IMR-90 (cell line): ENCODE results near the gene CMTM6. TPM values are rescaled to one million over a fixed set of nuclear protein-coding genes. Genes with fewer than 3 reads are reported as not detected.

ENCODE experiments used
- ATAC-seq: fragments of 200-7000 bp; cut with Tn5 transposase; 2 replicates; pipeline ENCODE4 v1.9.1; 2020; ENCODE audit warnings: low read depth, mild to moderate bottlenecking, moderate library complexity
- BruUV-seq: library from RNA; stranded (reverse); fragments of 400-500 nt; replicated peaks from 2 replicates; lab custom pipeline; 2021; lab: Mats Ljungman, UMichigan
- CTCF ChIA-PET: fragments of 300-600 bp; formaldehyde crosslinking; extraction: SDS; loops from one replicate; lab custom pipeline; 2021; ENCODE audit warnings: antibody characterized with exemption; lab: Yijun Ruan, JAX
- POLR2A ChIA-PET: fragments of 300-600 bp; sonication (Branson Sonifier 250); formaldehyde crosslinking; loops from one replicate; lab custom pipeline; 2022; ENCODE audit warnings: antibody characterized with exemption; ENCODE audit not compliant: unreplicated experiment; lab: Charles Lee
- DNase-seq: peaks from one replicate; pipeline ENCODE4 v3.0.0; 2013
- H2AFZ ChIP-seq: replicated peaks from 2 replicates; pipeline ENCODE3; 2013; ENCODE audit warnings: low read length, mild to moderate bottlenecking; ENCODE audit not compliant: poor library complexity
- H2AK5ac ChIP-seq: 2 replicates; pipeline ENCODE4 v1.6.1; 2013; ENCODE audit warnings: low read depth, low read length, inconsistent platforms
- H2AK9ac ChIP-seq: replicated peaks from 2 replicates; pipeline ENCODE3; 2013; ENCODE audit warnings: mild to moderate bottlenecking, low read depth, low read length, moderate library complexity; ENCODE audit not compliant: poor library complexity
- H2BK120ac ChIP-seq: 2 replicates; pipeline ENCODE4 v1.6.1; 2013; ENCODE audit warnings: low read depth, low read length, inconsistent platforms
- H2BK15ac ChIP-seq: 3 replicates; pipeline ENCODE4 v1.6.1; 2013; ENCODE audit warnings: low read depth, low read length, inconsistent platforms
- H2BK20ac ChIP-seq: 2 replicates; pipeline ENCODE4 v1.6.1; 2013; ENCODE audit warnings: low read depth, mild to moderate bottlenecking, inconsistent platforms, low read length, moderate library complexity
- H2BK5ac ChIP-seq: 2 replicates; pipeline ENCODE4 v1.6.1; 2013; ENCODE audit warnings: mild to moderate bottlenecking, low read depth, low read length, inconsistent platforms; ENCODE audit not compliant: poor library complexity, severe bottlenecking
- H3K14ac ChIP-seq: replicated peaks from 2 replicates; pipeline ENCODE4 v1.6.1; 2013; ENCODE audit warnings: low read depth, low read length, inconsistent platforms
- H3K18ac ChIP-seq: 2 replicates; pipeline ENCODE4 v1.6.1; 2013; ENCODE audit warnings: low read depth, low read length, control low read depth
- H3K23ac ChIP-seq: 2 replicates; pipeline ENCODE4 v1.6.1; 2013; ENCODE audit warnings: low read depth, low read length, inconsistent platforms
- H3K27ac ChIP-seq: 2 replicates; pipeline ENCODE4 v1.5.1; 2013; ENCODE audit warnings: mild to moderate bottlenecking, control low read depth, low read length; ENCODE audit not compliant: insufficient read depth
- H3K27me3 ChIP-seq: 2 replicates; pipeline ENCODE4 v1.6.1; 2013; ENCODE audit warnings: low read length; ENCODE audit not compliant: control insufficient read depth, insufficient read depth
- H3K36me3 ChIP-seq: 2 replicates; pipeline ENCODE4 v1.6.1; 2013; ENCODE audit warnings: low read length, mixed read lengths; ENCODE audit not compliant: control insufficient read depth, insufficient read depth
- H3K4ac ChIP-seq: 2 replicates; pipeline ENCODE4 v1.6.1; 2013; ENCODE audit warnings: low read depth, low read length, inconsistent platforms
- H3K4me1 ChIP-seq: 2 replicates; pipeline ENCODE4 v1.6.1; 2013; ENCODE audit warnings: low read length, mixed read lengths; ENCODE audit not compliant: control insufficient read depth, insufficient read depth
- H3K4me2 ChIP-seq: 2 replicates; pipeline ENCODE4 v1.6.1; 2013; ENCODE audit warnings: low read depth, mild to moderate bottlenecking, control low read depth, low read length, moderate library complexity
- H3K4me3 ChIP-seq: 2 replicates; pipeline ENCODE4 v1.5.1; 2013; ENCODE audit warnings: low read depth, mild to moderate bottlenecking, control low read depth, low read length, moderate library complexity; ENCODE audit not compliant: insufficient read depth
- H3K56ac ChIP-seq: 2 replicates; pipeline ENCODE4 v1.6.1; 2013; ENCODE audit warnings: low read length, inconsistent platforms; ENCODE audit not compliant: insufficient read depth; ENCODE audit errors: extremely low read depth
- H3K79me1 ChIP-seq, 2 experiments: 2 replicates each; pipeline ENCODE4 v1.6.1; 2013; ENCODE audit warnings: low read length in 2 of 2, inconsistent platforms in 1 of 2, low read depth in 1 of 2
- H3K9ac ChIP-seq: 2 replicates; pipeline ENCODE4 v1.6.1; 2013; ENCODE audit warnings: low read depth, low read length, control low read depth
- H3K9me1 ChIP-seq: 2 replicates; pipeline ENCODE4 v1.6.1; 2013; ENCODE audit warnings: low read length, inconsistent platforms; ENCODE audit not compliant: insufficient read depth
- H3K9me3 ChIP-seq: 2 replicates; pipeline ENCODE4 v1.6.1; 2013; ENCODE audit warnings: low read length; ENCODE audit not compliant: control insufficient read depth, insufficient read depth
- H4K20me1 ChIP-seq: 2 replicates; pipeline ENCODE4 v1.6.1; 2013; ENCODE audit warnings: low read length, inconsistent platforms; ENCODE audit not compliant: insufficient read depth
- H4K5ac ChIP-seq: 2 replicates; pipeline ENCODE4 v1.6.1; 2013; ENCODE audit warnings: mild to moderate bottlenecking, low read depth, low read length, control low read depth
- H4K8ac ChIP-seq, 2 experiments: 2 replicates each; pipeline ENCODE4 v1.6.1; 2013; ENCODE audit warnings: low read depth in 2 of 2, low read length in 2 of 2, control low read depth in 1 of 2, inconsistent platforms in 1 of 2
- H4K91ac ChIP-seq: 2 replicates; pipeline ENCODE4 v1.6.1; 2013; ENCODE audit warnings: low read depth, low read length, inconsistent platforms; ENCODE audit not compliant: insufficient read depth
- BHLHE40 ChIP-seq: fragments of 150-350 bp; IDR thresholded peaks from 2 replicates; pipeline ENCODE4 v1.6.1; 2016; ENCODE audit warnings: mild to moderate bottlenecking, low read depth, low read length
- CEBPB ChIP-seq: IDR thresholded peaks from 2 replicates; pipeline ENCODE4 v1.6.1; 2012; ENCODE audit warnings: low read depth, low read length, improper control_type of control experiment
- CTCF ChIP-seq: conservative IDR thresholded peaks from 2 replicates; pipeline ENCODE4 v1.5.1; 2012; ENCODE audit warnings: mild to moderate bottlenecking, low read depth, low read length, improper control_type of control experiment
- ELK1 ChIP-seq: fragments of 150-350 bp; IDR thresholded peaks from 2 replicates; pipeline ENCODE4 v1.6.1; 2016; ENCODE audit warnings: low read depth, mild to moderate bottlenecking, low read length, moderate library complexity, borderline replicate concordance
- FOS ChIP-seq: fragments of 150-350 bp; IDR thresholded peaks from 2 replicates; pipeline ENCODE4 v1.6.1; 2016; ENCODE audit warnings: low read depth, low read length
- MAZ ChIP-seq: IDR thresholded peaks from 2 replicates; pipeline ENCODE4 v1.6.1; 2012; ENCODE audit warnings: low read depth, mild to moderate bottlenecking, low read length, improper control_type of control experiment, moderate library complexity, borderline replicate concordance
- POLR2A ChIP-seq: IDR thresholded peaks from 2 replicates; pipeline ENCODE4 v1.6.1; 2012; ENCODE audit warnings: mild to moderate bottlenecking, low read depth, low read length
- RAD21 ChIP-seq: IDR thresholded peaks from 2 replicates; pipeline ENCODE4 v1.6.1; 2012; ENCODE audit warnings: low read length, improper control_type of control experiment
- RCOR1 ChIP-seq: IDR thresholded peaks from 2 replicates; pipeline ENCODE4 v1.6.1; 2012; ENCODE audit warnings: mild to moderate bottlenecking, low read length, improper control_type of control experiment; ENCODE audit not compliant: insufficient replicate concordance
- SMC3 ChIP-seq: fragments of 150-350 bp; IDR thresholded peaks from 2 replicates; pipeline ENCODE4 v1.6.1; 2016; ENCODE audit warnings: low read depth, mild to moderate bottlenecking, antibody characterized with exemption, low read length, moderate library complexity
- USF2 ChIP-seq: fragments of 150-350 bp; IDR thresholded peaks from 2 replicates; pipeline ENCODE4 v1.6.1; 2017; ENCODE audit warnings: mild to moderate bottlenecking, antibody characterized with exemption, low read length, low read depth
- WGBS, 2 experiments: methylation state at CpG; one replicate each; pipeline versions ENCODE4 v1.1.5 to v1.1.7; 2013; ENCODE audit warnings: missing lambda C conversion rate in 2 of 2; ENCODE audit not compliant: insufficient read length in 1 of 2; ENCODE audit errors: extremely low coverage in 2 of 2; 5-methylcytosine and 5-hydroxymethylcytosine counted together
- dilution Hi-C: fragments of 300-500 bp; cut with HindIII; formaldehyde crosslinking; loops from one replicate; pipeline ENCODE4 v1.14.3; 2018; ENCODE audit warnings: low sequenced_read_pairs; ENCODE audit not compliant: unreplicated experiment
- in situ Hi-C: fragments of 300-500 bp; cut with MboI; formaldehyde crosslinking; loops from 3 replicates; pipeline ENCODE4 v1.14.3; 2019; ENCODE audit warnings: low sequenced_read_pairs, inconsistent platforms, mixed read lengths
- intact Hi-C: fragments of 100-400 bp; cut with micrococcal nuclease; formaldehyde crosslinking; loops from 2 replicates; pipeline ENCODE4 v1.10.0; 2022
- polyA plus RNA-seq, 3 experiments: library from polyadenylated mRNA; depleted of rRNA; stranded (reverse); fragments of >200 nt; gene quantifications; 2 replicates each; pipeline ENCODE4 v1.2.3, GENCODE V29; 2012; ENCODE audit warnings: low replicate concordance in 1 of 3
- total RNA-seq: library from RNA; depleted of rRNA; stranded (reverse); fragments of >200 nt; gene quantifications from 2 replicates; pipeline ENCODE4 v1.2.3, GENCODE V29; 2012

CMTM6 gene
- total and polyA plus RNA-seq, 2 of the 4 experiments (the other 2 are of a cell fraction), result 29.4 to 36.6 TPM

- Histone ChIP-seq H4K8ac (no peak overlapping the region), H2BK120ac (no peak overlapping the region), H2AFZ (no peak overlapping the region), H4K5ac (no peak overlapping the region), H3K9me3 (no peaks in the 10 kb centered on the region), H3K14ac (no peak overlapping the region), H3K4me1 (no peaks in the 10 kb centered on the region), H2BK15ac (no peak overlapping the region), H3K9me1 (no peaks in the 10 kb centered on the region), H3K27ac (no peak overlapping the region), H2BK5ac (no peak overlapping the region), H4K91ac (no peak overlapping the region), H3K36me3 (peaks cover 14% of the 10 kb centered on the region), H2BK20ac (no peak overlapping the region), H3K23ac (no peak overlapping the region), H2AK9ac (no peak overlapping the region), H3K56ac (no peak overlapping the region), H3K9ac (no peak overlapping the region), H3K4me2 (no peak overlapping the region), H2AK5ac (no peak overlapping the region), H3K18ac (no peak overlapping the region), H3K4me3 (no peak overlapping the region), H3K4ac (no peak overlapping the region), H3K27me3 (no peaks in the 10 kb centered on the region), H4K20me1 (no peaks in the 10 kb centered on the region), H3K79me1 (peaks cover 12 to 27% of the 10 kb centered on the region in 2 experiments)
- ChIA-PET POLR2A (no interaction called here), CTCF (interaction anchor here (1.2 to 1.5 kb wide), 2 partner anchors 14 to 16 kb away, joined by 4 read pairs; no protein-coding TSS in a partner anchor)
- intact Hi-C loops, result no loop called here
- WGBS, 2 experiments, result no CpG with 5 or more reads among the region's 1 CpG
- DNase-seq, result no peak
- in situ Hi-C loops, result no loop called here
- TF ChIP-seq RAD21 (no peak), RCOR1 (no peak), FOS (no peak), ELK1 (no peak), SMC3 (no peak), POLR2A (no peak), USF2 (no peak), CTCF (no peak), MAZ (no peak), BHLHE40 (no peak), CEBPB (no peak)
- ATAC-seq, result no peak
- dilution Hi-C loops, result no loop called here
- no TSS peak for BruUV-seq
Observed at GRCh38 chr3:32483772-32484171, 18.9 kb downstream of the CMTM6 start.
